Measurements from ENCODE around the gene AIFM3. TPM values are rescaled to one million over a fixed set of nuclear protein-coding genes. Genes with fewer than 3 reads are reported as not detected.
A peak's percentile ranks its signal among the peaks of the same experiment; 100 is the strongest.

Gene AIFM3
- total and polyA plus RNA-seq, 7 donors = 0.25 to 0.77 (median 0.53) TPM

GRCh38 chr22:20956258-20957101 lies 10.6 kb upstream of the AIFM3 start:
- Histone ChIP-seq H3K4me3 (peak overlapping the region; percentile 68), H3K4me1 (peaks cover 6% of the 10 kb centered on the region), H3K27me3 (ENCODE audit: insufficient read depth in 3 of 3, low read length in 2 of 3) (no peaks in the 10 kb centered on the region), H3K9me3 (no peaks in the 10 kb centered on the region), H3K36me3 (ENCODE audit: insufficient read depth in 1 of 2, low read depth in 1 of 2) (peaks cover 0 to 23% of the 10 kb centered on the region in 2 donors), H3K27ac (no peak overlapping the region)
- ATAC-seq = peak; percentile 35 to 71 (median 54)
- DNase-seq = peak in 1 of 2 donors; percentile 50
- intact Hi-C loops (cut with DNase I) = loop anchor here in 1 of 2 donors (5.0 kb wide), 1 partner anchor 69 kb away; no protein-coding TSS in a partner anchor
- no peak for TF ChIP-seq CTCF (IDR thresholded peaks at IDR 0.05)
- WGBS, 3 donors = 35 to 37% (median 36%) methylated on average over 27 of the region's 27 CpGs

GRCh38 chr22:20957102-20957682 lies 9.9 kb upstream of the AIFM3 start:
- Histone ChIP-seq H3K9me3 (no peaks in the 10 kb centered on the region), H3K4me1 (peaks cover 6% of the 10 kb centered on the region), H3K4me3 (peak overlapping the region; percentile 68), H3K27ac (no peak overlapping the region), H3K27me3 (ENCODE audit: insufficient read depth in 3 of 3, low read length in 2 of 3) (no peaks in the 10 kb centered on the region), H3K36me3 (ENCODE audit: insufficient read depth in 1 of 2, low read depth in 1 of 2) (peaks cover 0 to 16% of the 10 kb centered on the region in 2 donors)
- ATAC-seq (peak; percentile 17 to 44 (median 29)), DNase-seq (peak; percentile 27 to 60)
- intact Hi-C loops (cut with DNase I) = loop anchor here in 1 of 2 donors (5.0 kb wide), 1 partner anchor 70 kb away; no protein-coding TSS in a partner anchor
- 1 to 2% (median 2%) methylated on average over 39 to 59 of the region's 59 CpGs for WGBS, 3 donors
- TF ChIP-seq CTCF (IDR thresholded peaks at IDR 0.05) = no peak

DNA sequence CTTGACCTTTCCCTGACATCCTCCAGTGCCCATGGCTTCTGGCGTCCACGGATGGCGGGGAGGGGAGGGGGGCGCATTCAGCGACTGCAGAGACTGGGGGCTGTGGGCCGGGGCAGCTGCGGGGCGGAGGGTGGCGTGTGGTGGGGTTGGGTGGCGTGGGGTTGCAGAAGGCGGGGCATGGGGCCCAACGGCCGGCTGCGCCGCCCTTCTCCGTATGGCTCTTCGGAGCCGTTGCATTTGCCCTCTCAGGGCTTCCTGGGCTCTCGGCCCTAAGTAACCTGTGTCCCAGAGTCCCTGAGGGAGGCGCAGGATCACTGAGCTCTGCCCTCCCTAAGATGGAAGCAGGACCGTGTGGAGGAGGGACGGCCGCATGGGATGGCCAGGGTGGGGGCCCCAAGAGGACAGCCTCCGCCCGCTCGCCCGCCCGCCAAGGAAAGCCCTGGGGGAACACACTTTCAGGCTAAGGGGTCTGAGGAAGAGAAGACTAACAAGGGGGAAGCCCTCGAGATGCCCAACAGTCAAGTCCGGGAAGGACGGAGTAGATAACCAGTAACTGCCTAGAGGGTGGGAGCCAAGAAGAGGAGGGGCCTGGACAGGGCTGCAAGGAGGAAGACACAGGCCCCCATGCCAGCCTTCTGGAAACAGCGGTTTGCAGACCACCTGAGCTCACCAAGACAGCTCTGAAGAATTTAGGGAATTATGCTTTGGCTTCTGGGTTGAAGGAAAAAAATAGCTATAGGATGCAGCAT lies 9.2 kb upstream of the AIFM3 start:
- no peaks in the 10 kb centered on the region for H3K27me3 ChIP-seq (ENCODE audit: insufficient read depth in 3 of 3, low read length in 2 of 3)
- intact Hi-C loops (cut with DNase I) = loop anchor here in 1 of 2 donors (5.0 kb wide), 1 partner anchor 71 kb away; no protein-coding TSS in a partner anchor
- peaks cover 0 to 10% of the 10 kb centered on the region in 2 donors for H3K36me3 ChIP-seq (ENCODE audit: insufficient read depth in 1 of 2, low read depth in 1 of 2)
- no peak for TF ChIP-seq CTCF (IDR thresholded peaks at IDR 0.05)
- no peaks in the 10 kb centered on the region for H3K9me3 ChIP-seq
- peak overlapping the region; percentile 68 for H3K4me3 ChIP-seq
- WGBS, 3 donors = 4 to 6% (median 5%) methylated on average over 25 to 32 of the region's 32 CpGs
- ATAC-seq = peak; percentile 22 to 49 (median 35)
- DNase-seq = peak in 1 of 2 donors; percentile 66
- no peak overlapping the region for H3K27ac ChIP-seq
- peaks cover 6% of the 10 kb centered on the region for H3K4me1 ChIP-seq

DNA sequence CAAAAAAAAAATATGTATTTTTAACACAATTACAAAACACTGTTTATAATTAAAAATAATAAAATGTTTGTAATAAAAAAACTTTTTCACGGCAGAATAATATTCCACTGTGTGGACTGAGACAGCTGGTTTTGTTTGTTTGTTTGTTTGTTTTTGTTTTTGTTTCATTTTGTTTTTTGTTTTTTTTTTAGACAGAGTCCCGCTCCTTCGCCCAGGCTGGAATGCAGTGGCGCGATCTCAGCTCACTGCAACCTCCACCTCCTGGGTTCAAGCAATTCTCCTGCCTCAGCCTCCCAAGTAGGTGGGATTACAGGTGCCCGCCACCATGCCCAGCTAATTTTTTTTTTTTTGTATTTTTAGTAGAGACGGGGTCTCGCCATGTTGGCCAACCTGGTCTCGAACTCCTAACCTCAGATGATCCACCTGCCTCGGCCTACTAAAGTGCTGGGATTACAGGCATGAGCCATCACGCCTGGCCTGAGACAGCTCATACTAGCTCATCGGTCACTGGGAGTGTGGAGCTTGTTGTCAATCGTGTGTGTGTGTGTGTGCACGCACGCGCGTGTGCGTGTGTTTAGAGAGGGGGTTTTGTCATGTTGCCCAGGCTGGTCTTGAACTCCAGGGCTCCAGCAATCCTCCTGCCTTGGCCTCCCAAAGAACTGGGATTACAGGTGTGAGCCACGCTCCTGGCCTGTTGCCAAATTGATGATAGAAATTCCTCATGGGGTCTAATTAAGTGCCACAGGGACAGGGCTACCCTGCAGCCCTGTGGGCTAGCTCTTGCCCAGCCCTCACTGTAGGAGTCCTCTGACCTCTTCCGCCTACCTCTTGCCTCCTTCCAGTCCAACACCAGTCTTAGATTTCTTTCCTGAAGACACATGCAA lies 7.2 kb upstream of the AIFM3 start:
- WGBS, 3 donors = 92 to 94% (median 92%) methylated on average over 20 of the region's 20 CpGs
- Histone ChIP-seq H3K4me3 (no peak overlapping the region), H3K36me3 (ENCODE audit: insufficient read depth in 1 of 2, low read depth in 1 of 2) (peaks cover 0 to 3% of the 10 kb centered on the region in 2 donors), H3K27ac (no peak overlapping the region), H3K9me3 (no peaks in the 10 kb centered on the region), H3K27me3 (ENCODE audit: insufficient read depth in 3 of 3, low read length in 2 of 3) (peaks cover 0 to 14% (median 5%) of the 10 kb centered on the region in 3 donors), H3K4me1 (peaks cover 6% of the 10 kb centered on the region)
- no peak for ATAC-seq
- peak in 1 of 2 donors; percentile 20 for DNase-seq
- intact Hi-C loops (cut with DNase I) = loop anchor here in 1 of 2 donors (5.0 kb wide), 1 partner anchor 73 kb away; no protein-coding TSS in a partner anchor
- TF ChIP-seq CTCF (IDR thresholded peaks at IDR 0.05) = no peak

Measured in psoas muscle (tissue), 8 donors.